ENCODE data around the gene RPS6KC1. TPM values are rescaled to one million over a fixed set of nuclear protein-coding genes. Genes with fewer than 3 reads are reported as not detected.

Gene RPS6KC1
- total RNA-seq, 1 experiment from 2014 or later: 16.9 TPM

GRCh38 chr1:213292614-213293013, 241.6 kb downstream of the RPS6KC1 start:
- H3K4me2 ChIP-seq (ENCODE audit: insufficient read depth, insufficient read length, low read length): no peak overlapping the region
- no peak overlapping the region for H2BK12ac ChIP-seq (ENCODE audit: insufficient read length, low read depth, low read length)
- no peak overlapping the region for H3K27ac ChIP-seq (ENCODE audit: insufficient read length, low read depth, low read length)
- no peaks in the 10 kb centered on the region for H3K27me3 ChIP-seq (ENCODE audit: insufficient read depth, low read length)
- H2BK5ac ChIP-seq (ENCODE audit: insufficient read length, low read length): no peak overlapping the region
- no peaks in the 10 kb centered on the region for H3K27me3 Mint-ChIP-seq (ENCODE audit: low read depth)
- no peak overlapping the region for H2BK15ac ChIP-seq (ENCODE audit: low read depth, low read length)
- no peaks in the 10 kb centered on the region for H3K9me3 ChIP-seq (ENCODE audit: control insufficient read depth, low read depth, low read length)
- no peaks in the 10 kb centered on the region for H3K79me1 ChIP-seq (ENCODE audit: insufficient read depth, low read depth, low read length, poor library complexity, severe bottlenecking)
- no peak overlapping the region for H4K91ac ChIP-seq (ENCODE audit: insufficient read length, low read depth, low read length)
- H3K56ac ChIP-seq (ENCODE audit: insufficient read length, low read depth, low read length): no peak overlapping the region
- H3K27ac Mint-ChIP-seq: peak overlapping the region in 1 of 3 experiments; percentile 54; a peak in 2 of 7 replicates
- H3K4ac ChIP-seq (ENCODE audit: low read depth, low read length): no peak overlapping the region
- H4K5ac ChIP-seq (ENCODE audit: insufficient read length, low read depth, low read length): no peak overlapping the region
- H3T11ph ChIP-seq (ENCODE audit: low read length): no peak overlapping the region
- no peak overlapping the region for H4K8ac ChIP-seq (replicated peaks; ENCODE audit: insufficient read length, low read depth, low read length)
- no peak for TF ChIP-seq CTCF (conservative IDR thresholded peaks at IDR 0.05)
- no peaks in the 10 kb centered on the region for H3K4me1 ChIP-seq (ENCODE audit: insufficient read depth, low read length)
- no peak overlapping the region for H3K14ac ChIP-seq (ENCODE audit: insufficient read depth, low read length)
- H3K9me3 Mint-ChIP-seq: no peaks in the 10 kb centered on the region
- no peak overlapping the region for H3K23ac ChIP-seq (ENCODE audit: insufficient read length, low read depth, low read length)
- peaks cover 37 to 40% of the 10 kb centered on the region in 2 experiments for H3K4me1 Mint-ChIP-seq
- no peak overlapping the region for H3K4me3 Mint-ChIP-seq
- no peak overlapping the region for H2AK5ac ChIP-seq (ENCODE audit: insufficient read length, low read length)
- no peak for DNase-seq
- no peak overlapping the region for H2BK120ac ChIP-seq (ENCODE audit: low read depth, low read length, poor library complexity, severe bottlenecking)
- H3K36me3 Mint-ChIP-seq (ENCODE audit: insufficient read depth in 1 of 3, low read depth in 3 of 3): peaks cover 0 to 3% (median 0%) of the 10 kb centered on the region in 3 experiments; a peak in 3 of 7 replicates
- H4K20me1 ChIP-seq (ENCODE audit: control insufficient read depth, insufficient read depth, insufficient read length): no peaks in the 10 kb centered on the region
- H3K23me2 ChIP-seq (ENCODE audit: insufficient read length, low read depth, low read length, poor library complexity, severe bottlenecking): no peaks in the 10 kb centered on the region
- H3K79me2 ChIP-seq (ENCODE audit: insufficient read depth, low read length): no peaks in the 10 kb centered on the region
- H3K18ac ChIP-seq (ENCODE audit: insufficient read length, low read depth, low read length): no peak overlapping the region
- WGBS (ENCODE audit: extremely low coverage, insufficient read length, low lambda C conversion rate): no CpG with 5 or more reads among the region's 2 CpGs
- no peak overlapping the region for H3K9ac ChIP-seq (ENCODE audit: extremely low read depth, insufficient read length, low read length)
- H2AFZ ChIP-seq (ENCODE audit: low read length): no peak overlapping the region
- H2BK20ac ChIP-seq (ENCODE audit: low read depth, low read length, poor library complexity, severe bottlenecking): no peak overlapping the region

Data from H9 (cell line).